H7 (cell line): ENCODE data around the gene ABCG8. TPM values are rescaled to one million over a fixed set of nuclear protein-coding genes. Genes with fewer than 3 reads are reported as not detected.

Source experiments
- DNase-seq: peaks from one replicate; pipeline ENCODE4 v3.0.0; 2012
- H3K27me3 ChIP-seq: 2 replicates; pipeline ENCODE4 v1.6.0; 2011; ENCODE audit warnings: mild to moderate bottlenecking, low read length; ENCODE audit not compliant: control insufficient read depth, insufficient read depth
- H3K36me3 ChIP-seq: replicated peaks from 2 replicates; pipeline ENCODE4 v1.5.1; 2011; ENCODE audit warnings: low read length; ENCODE audit not compliant: control insufficient read depth, insufficient read depth
- H3K4me3 ChIP-seq: 2 replicates; pipeline ENCODE4 v1.5.1; 2011; ENCODE audit warnings: low read depth, mild to moderate bottlenecking, control low read depth, low read length, moderate library complexity; ENCODE audit not compliant: insufficient read depth
- total RNA-seq: library from RNA; depleted of rRNA; stranded (reverse); fragments of >200 nt; shearing (Covaris generic); gene quantifications from 2 replicates; pipeline ENCODE4 v1.2.3, GENCODE V29; 2014

Gene ABCG8
- total RNA-seq, 1 experiment from 2014 or later = not detected

- DNase-seq = peak; percentile 22
- Histone ChIP-seq H3K36me3 (no peaks in the 10 kb centered on the region), H3K27me3 (no peaks in the 10 kb centered on the region), H3K4me3 (no peak overlapping the region)
These were observed 1.2 kb downstream of the ABCG8 start for GRCh38 chr2:43839776-43840564.

GRCh38 chr2:43840965-43841364 lies 2.2 kb downstream of the ABCG8 start:
- peak; percentile 6 for DNase-seq
- Histone ChIP-seq H3K27me3 (no peaks in the 10 kb centered on the region), H3K36me3 (no peaks in the 10 kb centered on the region), H3K4me3 (no peak overlapping the region)

DNA sequence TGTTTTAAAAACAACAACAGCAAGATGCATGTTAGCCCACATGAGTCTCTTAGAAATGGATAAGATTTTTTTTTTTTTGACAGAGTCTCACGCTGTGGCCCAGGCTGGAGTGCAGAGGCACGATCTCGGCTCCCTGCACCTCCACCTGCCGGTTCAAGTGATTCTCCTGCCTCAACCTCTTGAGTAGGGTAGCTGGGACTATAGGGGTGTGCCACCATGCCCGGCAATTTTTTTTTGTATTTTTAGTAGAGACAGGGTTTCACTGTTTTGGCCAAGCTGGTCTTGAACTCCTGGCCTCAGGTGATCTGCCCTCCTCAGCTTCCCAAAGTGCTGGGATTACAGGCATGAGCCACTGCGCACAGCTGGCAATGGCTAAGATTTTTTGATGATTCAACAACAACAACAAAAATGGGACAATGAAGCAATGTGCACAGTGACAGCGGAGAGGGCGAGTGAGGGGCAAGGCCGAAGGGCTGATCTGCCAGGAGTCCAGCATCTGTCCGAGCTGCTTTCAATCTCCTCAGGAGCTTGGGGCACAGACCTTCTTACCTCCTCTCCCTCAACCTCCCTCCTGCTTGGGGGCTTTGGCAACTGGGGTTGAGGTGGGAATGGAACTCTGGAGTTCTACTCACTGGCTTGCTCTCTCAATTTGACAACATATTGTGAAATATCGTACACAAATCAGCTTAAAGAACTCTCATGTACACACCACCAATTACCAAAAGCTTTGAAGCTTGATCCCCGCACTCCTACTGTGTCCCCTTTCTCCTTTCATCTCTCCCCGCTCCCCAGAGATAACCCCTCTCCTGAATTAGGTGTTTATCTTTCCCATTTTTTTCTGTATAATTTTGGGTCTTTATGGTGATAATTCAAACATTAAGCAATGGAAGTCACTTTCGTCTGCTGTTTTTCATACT lies 3.4 kb downstream of the ABCG8 start:
- H3K27me3 ChIP-seq = no peaks in the 10 kb centered on the region
- no peaks in the 10 kb centered on the region for H3K36me3 ChIP-seq
- no peak for DNase-seq
- no peak overlapping the region for H3K4me3 ChIP-seq

DNA sequence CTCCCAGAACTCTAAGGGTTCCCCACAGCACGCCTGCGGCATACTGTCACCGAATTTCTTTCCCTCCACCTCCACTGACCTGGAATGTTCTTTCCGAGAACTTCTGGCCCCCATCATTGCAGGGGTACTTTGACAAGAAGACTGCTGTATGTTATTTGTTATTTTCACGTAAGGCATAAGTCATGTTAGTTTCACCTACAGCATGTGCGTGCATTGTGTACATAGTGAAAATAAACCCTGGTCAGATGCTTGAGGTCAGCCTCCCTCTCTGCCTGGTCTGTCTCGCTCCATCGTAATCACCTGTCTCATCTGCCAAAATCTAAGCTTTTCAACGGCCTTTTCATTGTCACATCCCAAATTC lies 4.1 kb downstream of the ABCG8 start:
- H3K27me3 ChIP-seq = no peaks in the 10 kb centered on the region
- DNase-seq = no peak
- H3K36me3 ChIP-seq = no peaks in the 10 kb centered on the region
- H3K4me3 ChIP-seq = no peak overlapping the region

DNA sequence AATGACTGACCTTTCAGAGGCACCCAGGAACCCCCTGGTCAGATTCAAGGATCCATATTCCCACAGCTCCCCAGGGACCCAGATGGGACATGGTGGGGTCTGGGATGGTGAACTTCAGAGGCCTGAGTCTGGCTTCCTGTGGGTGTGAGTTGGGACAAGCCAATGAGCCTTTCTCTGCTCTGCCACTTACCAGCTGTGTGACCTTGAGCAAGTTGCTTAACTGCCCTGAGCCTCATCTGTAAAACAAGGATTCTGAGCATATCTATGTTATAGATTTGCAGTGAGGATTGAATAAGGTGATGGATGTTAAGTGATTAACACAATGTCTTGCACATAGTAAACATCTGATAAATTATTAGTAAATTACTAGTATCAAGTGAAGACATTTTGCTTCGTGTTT lies 6.4 kb downstream of the ABCG8 start:
- no peak overlapping the region for H3K4me3 ChIP-seq
- no peaks in the 10 kb centered on the region for H3K27me3 ChIP-seq
- no peaks in the 10 kb centered on the region for H3K36me3 ChIP-seq
- DNase-seq = no peak

GRCh38 chr2:43846140-43846793 lies 7.5 kb downstream of the ABCG8 start:
- no peak for DNase-seq
- Histone ChIP-seq H3K4me3 (no peak overlapping the region), H3K27me3 (no peaks in the 10 kb centered on the region), H3K36me3 (no peaks in the 10 kb centered on the region)

DNA sequence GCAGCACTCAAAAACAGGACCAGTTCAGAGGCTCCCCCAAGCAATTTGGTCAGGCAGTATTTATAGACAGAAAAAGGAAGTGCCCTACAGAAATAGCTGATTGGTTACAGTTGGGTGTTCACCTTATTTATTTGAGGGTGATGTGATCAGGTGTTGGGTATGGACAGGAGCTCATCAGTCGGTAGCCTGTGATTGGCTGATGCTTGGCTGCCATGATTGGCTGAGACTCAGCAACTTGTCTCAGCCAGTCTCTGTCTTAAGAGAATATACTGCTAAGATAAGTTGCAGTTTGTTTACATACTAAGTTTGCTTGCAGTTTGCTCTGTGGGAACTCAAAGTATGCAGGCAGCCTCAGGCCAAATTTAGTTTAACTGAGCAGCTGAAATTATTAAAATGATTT lies 9.4 kb downstream of the ABCG8 start:
- no peaks in the 10 kb centered on the region for H3K36me3 ChIP-seq
- peak; percentile 8 for DNase-seq
- no peaks in the 10 kb centered on the region for H3K27me3 ChIP-seq
- no peak overlapping the region for H3K4me3 ChIP-seq

DNA sequence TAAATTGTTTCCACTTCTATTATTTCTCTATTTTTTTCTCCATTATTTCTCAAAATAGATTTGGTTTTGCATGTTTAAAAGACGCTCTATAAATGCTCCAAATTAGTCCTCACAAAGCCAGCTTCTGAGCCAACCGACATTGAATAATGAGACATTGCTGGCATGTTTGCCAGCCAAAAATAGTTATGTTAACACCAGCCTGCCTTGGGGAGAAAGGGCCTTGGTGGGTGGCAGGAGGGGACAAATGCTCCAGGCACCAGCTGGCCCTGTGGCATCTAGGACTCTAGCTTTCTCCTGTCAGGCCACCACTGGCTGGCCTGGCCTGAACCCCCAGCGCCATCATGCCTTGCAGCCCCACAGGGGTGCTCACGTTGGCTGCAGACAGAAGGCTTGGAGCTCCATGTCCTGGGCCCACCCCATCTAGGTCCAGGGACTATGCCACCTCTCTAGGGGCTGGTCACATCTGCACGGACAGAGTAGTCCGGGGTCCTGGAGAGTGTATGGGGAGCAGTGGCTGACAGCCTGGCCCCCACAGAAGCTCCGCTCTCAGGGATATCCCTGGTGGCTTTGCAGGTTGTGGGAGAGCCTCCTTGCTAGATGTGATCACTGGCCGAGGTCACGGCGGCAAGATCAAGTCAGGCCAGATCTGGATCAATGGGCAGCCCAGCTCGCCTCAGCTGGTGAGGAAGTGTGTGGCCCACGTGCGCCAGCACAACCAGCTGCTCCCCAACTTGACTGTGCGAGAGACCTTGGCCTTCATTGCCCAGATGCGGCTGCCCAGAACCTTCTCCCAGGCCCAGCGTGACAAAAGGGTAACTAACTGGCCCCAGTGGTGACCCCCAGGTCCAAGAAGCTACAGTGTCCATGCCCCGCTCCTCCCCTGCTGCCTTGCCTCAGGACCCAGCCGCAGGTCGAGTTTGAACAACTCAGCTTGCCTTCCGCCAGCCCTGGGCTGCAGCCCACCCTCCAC lies 12.5 kb downstream of the ABCG8 start:
- H3K27me3 ChIP-seq = no peaks in the 10 kb centered on the region; the same call in 1 of the 2 replicates
- peak; percentile 19 for DNase-seq
- no peaks in the 10 kb centered on the region for H3K36me3 ChIP-seq
- no peak overlapping the region for H3K4me3 ChIP-seq

DNA sequence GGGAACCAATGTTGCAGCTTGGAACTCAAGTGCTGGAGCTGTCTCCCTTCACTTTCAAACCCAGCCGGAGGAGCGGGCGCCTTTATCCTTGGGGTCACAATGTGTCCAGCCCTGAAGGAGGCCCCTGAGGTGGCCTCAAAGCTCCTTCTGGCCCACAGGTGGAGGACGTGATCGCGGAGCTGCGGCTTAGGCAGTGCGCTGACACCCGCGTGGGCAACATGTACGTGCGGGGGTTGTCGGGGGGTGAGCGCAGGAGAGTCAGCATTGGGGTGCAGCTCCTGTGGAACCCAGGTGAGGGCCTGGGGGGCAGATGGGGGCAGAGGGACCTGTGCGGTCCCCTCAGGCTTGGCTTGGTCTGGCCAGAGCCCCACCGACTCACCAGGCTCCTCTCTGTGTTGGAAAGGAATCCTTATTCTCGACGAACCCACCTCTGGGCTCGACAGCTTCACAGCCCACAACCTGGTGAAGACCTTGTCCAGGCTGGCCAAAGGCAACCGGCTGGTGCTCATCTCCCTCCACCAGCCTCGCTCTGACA lies 13.5 kb downstream of the ABCG8 start:
- DNase-seq = no peak
- H3K27me3 ChIP-seq = no peaks in the 10 kb centered on the region; the same call in 1 of the 2 replicates
- H3K36me3 ChIP-seq = no peaks in the 10 kb centered on the region
- no peak overlapping the region for H3K4me3 ChIP-seq

DNA sequence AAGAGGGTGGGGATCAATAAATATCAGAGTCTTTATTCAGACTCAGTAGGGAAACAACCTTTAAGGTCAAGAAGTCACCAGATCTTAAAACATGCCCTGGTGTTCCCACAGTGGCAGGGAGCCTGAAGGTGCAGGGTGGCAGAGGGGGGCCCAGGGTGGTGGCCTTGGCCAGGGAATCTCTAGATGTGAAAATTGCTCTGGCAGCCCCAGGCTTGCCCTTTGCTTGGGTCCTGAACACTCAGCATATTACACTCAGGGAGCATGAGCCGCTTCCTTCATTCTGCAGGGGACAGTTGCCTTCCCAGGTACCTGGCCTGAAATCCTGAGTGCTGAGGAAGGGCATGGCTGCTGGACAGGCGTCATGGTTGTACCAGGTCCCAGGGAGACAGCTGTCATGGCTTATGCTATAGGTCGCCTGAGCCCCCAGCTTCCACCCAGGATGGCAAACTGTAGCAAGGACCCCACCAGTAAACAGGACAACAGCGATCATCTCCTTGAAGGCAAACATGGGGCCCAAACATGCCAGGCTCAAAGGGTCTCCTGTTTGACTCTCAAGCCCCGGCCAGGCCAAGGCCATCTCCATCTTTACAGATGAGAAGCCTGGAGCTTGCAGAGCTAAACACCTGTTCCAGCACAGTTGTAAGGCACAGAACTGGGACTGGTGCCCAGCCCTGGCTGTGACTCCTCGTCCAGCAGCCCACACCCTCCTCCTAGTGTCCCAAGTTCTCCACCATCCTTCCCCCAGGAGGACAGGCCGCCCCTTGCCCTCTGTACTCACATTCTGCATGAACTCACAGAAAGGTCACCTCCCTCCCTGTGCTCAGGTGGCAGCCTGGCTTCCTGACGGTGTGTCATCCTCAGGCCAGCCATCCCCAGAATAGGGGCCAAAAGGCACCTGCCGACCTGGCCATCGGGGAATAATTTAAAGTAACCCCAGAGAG lies 14.6 kb downstream of the ABCG8 start:
- Histone ChIP-seq H3K4me3 (no peak overlapping the region), H3K36me3 (no peaks in the 10 kb centered on the region), H3K27me3 (no peaks in the 10 kb centered on the region; the same call in 1 of the 2 replicates)
- DNase-seq = peak; percentile 10

DNA sequence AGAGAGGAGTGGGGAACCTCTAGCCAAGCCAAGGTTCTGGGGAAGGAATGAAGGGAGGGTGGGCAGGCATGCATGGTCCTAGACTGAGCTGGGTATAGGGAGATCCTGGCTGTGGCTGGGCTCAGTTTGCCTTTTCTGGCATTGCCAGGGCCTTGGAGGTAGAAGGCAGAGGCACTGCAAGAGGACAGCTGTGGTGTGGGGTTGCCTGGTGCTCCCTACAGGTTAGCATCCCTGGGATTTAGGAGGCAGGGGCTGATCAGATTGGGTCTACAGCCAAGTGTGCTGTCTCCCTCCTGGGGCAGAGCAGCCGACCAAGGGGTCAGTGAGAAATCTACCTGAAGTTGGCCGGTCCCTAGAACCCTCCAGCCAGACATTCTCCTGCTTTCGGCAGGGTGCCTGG lies 15.9 kb downstream of the ABCG8 start:
- Histone ChIP-seq H3K36me3 (no peaks in the 10 kb centered on the region), H3K27me3 (no peaks in the 10 kb centered on the region; the same call in 1 of the 2 replicates), H3K4me3 (no peak overlapping the region)
- DNase-seq = peak; percentile 5

- H3K36me3 ChIP-seq = no peaks in the 10 kb centered on the region
- H3K4me3 ChIP-seq = no peak overlapping the region
- H3K27me3 ChIP-seq = no peaks in the 10 kb centered on the region; the same call in 1 of the 2 replicates
- DNase-seq = no peak
These were observed 16.5 kb downstream of the ABCG8 start for GRCh38 chr2:43855292-43855691.

GRCh38 chr2:43872151-43872550 lies 33.4 kb downstream of the ABCG8 start:
- H3K36me3 ChIP-seq = no peaks in the 10 kb centered on the region
- H3K4me3 ChIP-seq = no peak overlapping the region
- DNase-seq = no peak
- no peaks in the 10 kb centered on the region; the same call in 1 of the 2 replicates for H3K27me3 ChIP-seq
